ENCODE measurements around the gene FAM9C. TPM values are rescaled to one million over a fixed set of nuclear protein-coding genes. Genes with fewer than 3 reads are reported as not detected.

Gene FAM9C
- total RNA-seq = under 0.01 TPM

GRCh38 chrX:13044441-13044840, at the start of gene FAM9C:
TSS of gene FAM9C (minus strand) at chrX:13044620. CDS start at chrX:13043789, 831 bp downstream.

Other genes with a start within 250 kb of the FAM9C start
- gene TLR7, start 177.5 kb downstream of the FAM9C start, total RNA-seq = 3.5 TPM
- gene TLR8, start 138.0 kb downstream of the FAM9C start, total RNA-seq = 1.2 TPM
- gene TMSB4X, start 69.5 kb downstream of the FAM9C start, total RNA-seq = 3,693 TPM

Measured in diencephalon (tissue), 1 donor.